Stimulated activated CD4-positive, alpha-beta T cell treated with anti-CD3 and anti-CD28 coated beads, TNF-alpha, amount 100 ng/mL, for 1 hour (primary cell): Measurements from ENCODE around the gene NRXN3.

Experiments
- DNase-seq, 3 donors: peaks; one replicate each; pipeline ENCODE4 v3.0.0-alpha.2; 2020; ENCODE audit warnings: low read depth in 3 of 3, low spot score in 1 of 3

Gene NRXN3

DNA sequence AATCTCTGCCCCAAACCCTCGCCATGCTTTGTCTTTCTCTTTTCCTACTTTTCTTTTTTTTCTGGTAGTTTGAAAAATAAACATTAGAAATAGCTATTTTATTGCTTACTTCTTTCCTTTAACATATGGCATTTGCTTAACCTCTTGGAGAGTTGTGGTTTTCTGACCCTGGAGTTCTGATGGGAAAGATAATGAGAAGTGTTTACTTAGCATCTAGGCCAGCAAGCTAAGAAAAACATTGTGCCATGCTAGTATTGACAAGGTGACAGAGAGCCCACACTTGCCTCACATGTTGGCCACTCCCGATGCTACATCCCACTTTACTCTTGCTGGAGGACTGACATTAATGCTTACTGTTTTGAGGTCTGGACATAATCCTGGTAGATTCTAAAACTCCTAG is 1154.9 kb downstream of the NRXN3 start:
- DNase-seq, result no peak

DNA sequence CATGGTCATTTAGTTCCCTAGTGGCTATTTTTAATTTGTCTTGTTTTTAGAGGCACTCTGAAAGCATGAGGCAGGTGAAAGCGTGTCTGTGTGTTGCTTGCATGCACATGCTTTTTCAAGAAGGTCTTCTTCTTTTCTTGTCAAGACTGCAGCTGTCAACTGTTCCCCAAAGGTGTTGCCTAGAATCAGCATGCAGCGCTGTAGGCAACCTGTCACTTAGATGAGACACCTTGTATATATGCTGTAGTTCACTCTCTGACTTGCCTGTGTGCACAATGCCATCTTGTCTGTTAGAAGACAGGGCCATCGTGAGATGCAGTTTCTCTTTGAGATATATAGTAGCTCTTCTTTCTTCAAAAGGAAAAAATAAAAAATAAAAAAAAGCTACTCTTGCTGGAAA is 1155.4 kb downstream of the NRXN3 start:
- no peak for DNase-seq

- no peak for DNase-seq
These were observed 1158.7 kb downstream of the NRXN3 start for GRCh38 chr14:79328863-79329262.

- no peak for DNase-seq
These were observed 1161.7 kb downstream of the NRXN3 start for GRCh38 chr14:79331830-79332229.

DNA sequence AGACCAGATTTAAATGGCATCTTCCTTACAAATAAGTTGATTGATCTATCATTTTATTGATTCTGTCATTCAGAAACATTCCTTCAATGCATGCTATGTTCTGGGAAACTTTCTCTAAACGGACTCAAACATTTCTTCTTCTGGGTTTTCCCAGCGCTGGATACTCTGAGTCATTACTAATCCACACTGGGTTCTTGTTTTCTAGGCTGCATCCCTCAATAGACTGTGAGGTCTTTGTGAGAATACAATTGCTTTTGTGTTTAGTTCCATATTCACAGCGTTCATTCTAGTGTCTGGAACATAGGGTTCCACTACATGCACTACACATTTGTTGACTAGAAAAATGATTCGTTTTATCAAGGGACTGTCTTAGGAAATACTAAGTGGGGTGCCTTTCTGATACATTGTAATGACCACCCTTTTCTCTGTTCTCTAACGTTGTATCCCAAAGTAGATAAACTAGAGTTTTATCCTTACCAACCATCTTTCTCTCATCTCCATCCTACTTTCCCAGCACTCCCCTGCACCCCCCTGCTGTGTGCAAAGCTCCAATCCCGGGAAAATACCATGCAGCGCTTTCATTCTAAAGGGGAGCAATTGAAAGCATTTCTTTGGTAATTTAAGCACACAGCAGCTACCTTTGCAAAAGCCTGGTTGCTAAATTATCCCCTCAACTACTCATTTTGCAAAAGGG is 1162.5 kb downstream of the NRXN3 start:
- DNase-seq, result no peak

DNA sequence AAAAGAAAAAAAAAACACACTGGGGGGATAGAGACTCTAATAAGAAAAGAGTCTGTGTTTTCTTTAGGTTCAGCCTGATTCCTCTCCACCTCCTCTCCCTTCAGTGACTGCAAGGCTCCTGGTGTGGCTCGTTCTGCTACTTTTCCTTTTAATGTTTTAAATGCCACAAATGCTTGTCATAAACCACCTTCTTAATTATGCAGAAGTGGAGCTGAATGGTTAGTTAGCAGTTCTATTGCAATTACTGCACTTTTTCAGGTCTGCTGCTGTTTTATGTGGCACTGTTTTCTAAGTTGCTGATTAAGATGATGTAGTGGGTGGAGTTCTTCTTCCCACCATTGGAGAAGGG is 1163.0 kb downstream of the NRXN3 start:
- DNase-seq, result no peak

GRCh38 chr14:79334272-79334671 is 1164.1 kb downstream of the NRXN3 start:
- no peak for DNase-seq

- DNase-seq, result no peak
These were observed 1167.6 kb downstream of the NRXN3 start for GRCh38 chr14:79337761-79338160.

- DNase-seq, result no peak
These were observed 1172.8 kb downstream of the NRXN3 start for GRCh38 chr14:79342942-79343341.

DNA sequence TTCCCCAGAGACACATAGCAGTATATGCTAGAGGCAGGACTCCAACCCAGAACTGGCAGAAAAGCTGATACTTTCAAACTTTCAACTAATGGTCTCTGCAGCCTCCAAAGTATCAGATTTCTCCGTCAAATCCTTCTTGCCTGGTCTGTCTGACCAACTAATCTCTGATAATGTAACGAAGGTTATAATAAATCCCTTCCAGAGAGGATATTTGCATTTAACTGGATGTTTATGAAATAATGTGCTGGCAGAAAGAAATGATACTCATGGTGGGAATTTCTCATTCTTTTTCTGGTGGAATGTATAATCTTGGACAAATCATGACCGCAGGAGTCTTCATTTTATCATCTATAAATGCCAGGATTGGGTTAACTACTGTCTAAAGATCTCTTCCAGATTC is 1180.8 kb downstream of the NRXN3 start:
- DNase-seq, result no peak

GRCh38 chr14:79352076-79352630 is 1182.0 kb downstream of the NRXN3 start:
- no peak for DNase-seq

GRCh38 chr14:79354336-79354735 is 1184.2 kb downstream of the NRXN3 start:
- DNase-seq, result no peak

DNA sequence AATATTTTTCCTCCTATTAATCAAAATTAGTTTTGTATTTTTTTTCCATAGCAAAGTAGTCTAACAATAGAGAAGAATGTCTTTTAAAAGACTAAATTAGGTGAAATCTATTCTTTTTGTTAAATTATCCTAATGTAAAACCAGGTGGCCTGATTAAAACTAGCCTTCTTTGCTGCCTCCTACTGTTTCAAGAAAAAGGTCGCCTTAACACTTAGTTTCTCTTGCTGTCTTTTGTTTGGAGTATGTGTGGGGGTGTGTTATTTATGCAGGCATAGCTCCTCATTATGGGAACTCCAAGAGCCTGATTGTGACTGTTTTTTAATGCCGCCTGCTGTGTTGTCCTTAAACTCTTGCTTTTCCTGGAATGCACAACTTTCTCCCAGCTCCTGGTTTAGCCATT is 1185.9 kb downstream of the NRXN3 start:
- DNase-seq, result no peak

GRCh38 chr14:79357307-79357706 is 1187.1 kb downstream of the NRXN3 start:
- no peak for DNase-seq

- no peak for DNase-seq
These were observed 1193.1 kb downstream of the NRXN3 start for GRCh38 chr14:79363291-79363690.

GRCh38 chr14:79369359-79370332 is 1199.5 kb downstream of the NRXN3 start:
- DNase-seq, result no peak

DNA sequence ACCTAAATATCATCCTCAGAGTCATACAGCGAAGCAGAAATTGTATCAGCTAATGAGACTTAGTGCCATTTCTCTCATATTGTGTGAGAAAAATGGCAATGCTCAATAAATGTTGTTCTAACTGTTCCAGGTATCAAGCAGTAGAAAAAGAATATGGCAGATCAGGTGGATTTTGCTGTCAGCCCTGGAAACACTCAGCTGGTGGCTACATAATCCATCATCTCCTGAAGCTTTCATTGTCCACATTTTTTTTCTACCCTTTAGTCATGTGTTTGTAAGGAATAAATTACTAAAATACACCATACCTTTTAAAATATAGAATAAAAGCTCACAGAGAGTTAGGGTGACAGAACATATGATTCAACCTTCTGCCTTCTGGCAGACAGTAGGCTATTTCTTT is 1200.8 kb downstream of the NRXN3 start:
- no peak for DNase-seq

GRCh38 chr14:79373451-79373850 is 1203.3 kb downstream of the NRXN3 start:
- no peak for DNase-seq

GRCh38 chr14:79375356-79375755 is 1205.2 kb downstream of the NRXN3 start:
- DNase-seq, result no peak

- DNase-seq, result no peak
These were observed 1206.4 kb downstream of the NRXN3 start for GRCh38 chr14:79376557-79376956.

- DNase-seq, result no peak
These were observed 1207.8 kb downstream of the NRXN3 start for GRCh38 chr14:79378020-79378419.

- no peak for DNase-seq
These were observed 1209.1 kb downstream of the NRXN3 start for GRCh38 chr14:79379266-79379665.
